ENCODE results near the gene FASN.
A peak's percentile ranks its signal among the peaks of the same experiment; 100 is the strongest.

GRCh38 chr17:82098169-82098938 is at the start of gene FASN:
- TF ChIP-seq CTCF (conservative IDR thresholded peaks at IDR 0.05; ENCODE audit: low read length) (peak; percentile 70), EZH2phosphoT487 (IDR thresholded peaks at IDR 0.05; ENCODE audit: borderline replicate concordance, low read depth, low read length) (no peak)
